GM12878 (cell line): ENCODE data around the gene SPATA25. TPM values are rescaled to one million over a fixed set of nuclear protein-coding genes. Genes with fewer than 3 reads are reported as not detected.

ENCODE experiments used
- ATAC-seq: fragments of 200-7000 bp; cut with Tn5 transposase; 3 replicates; pipeline ENCODE4 v1.9.1; 2020; ENCODE audit warnings: mild to moderate bottlenecking, moderate library complexity
- BruUV-seq: library from RNA; stranded (reverse); fragments of 400-500 nt; replicated peaks from 2 replicates; lab custom pipeline; 2021; lab: Mats Ljungman, UMichigan
- CTCF ChIA-PET: fragments of 300-600 bp; sonication (Branson Sonifier 250); formaldehyde crosslinking; extraction: SDS; loops from one replicate; lab custom pipeline; 2021; ENCODE audit warnings: inconsistent platforms; lab: Yijun Ruan, JAX
- POLR2A ChIA-PET: fragments of 350-600 bp; formaldehyde crosslinking; extraction: SDS; loops from one replicate; lab custom pipeline; 2021; ENCODE audit warnings: inconsistent platforms; lab: Charles Lee
- RAD21 ChIA-PET: fragments of 300-600 bp; sonication (Branson Sonifier 250); formaldehyde crosslinking; loops from one replicate; lab custom pipeline; 2023; ENCODE audit warnings: antibody characterized with exemption; ENCODE audit not compliant: unreplicated experiment; lab: Charles Lee
- SMC1A ChIA-PET: fragments of 300-600 bp; sonication (Branson Sonifier 250); formaldehyde crosslinking; loops from one replicate; lab custom pipeline; 2023; ENCODE audit not compliant: unreplicated experiment, uncharacterized antibody; lab: Charles Lee
- DNase-seq: peaks from one replicate; pipeline ENCODE4 v3.0.0-alpha.2; 2011; ENCODE audit warnings: low read depth, low spot score
- FAIRE-seq: peaks from 3 replicates; lab custom pipeline; 2011; peaks lifted over from hg19 to GRCh38; lab: Jason Lieb, UNC
- H2AFZ ChIP-seq: 2 replicates; pipeline ENCODE4 v1.6.0; 2011; ENCODE audit warnings: low read depth, low read length, control low read depth; ENCODE audit not compliant: control insufficient read depth
- H3K27ac ChIP-seq: 2 replicates; pipeline ENCODE4 v1.5.1; 2011; ENCODE audit warnings: control low read depth; ENCODE audit not compliant: control insufficient read depth, insufficient read depth
- H3K27me3 ChIP-seq, 2 experiments: replicated peaks in 1 of 2; 2 replicates each; pipeline versions ENCODE4 v1.6.0 to v1.6.1; 2011; ENCODE audit warnings: low read length in 1 of 2; ENCODE audit not compliant: control insufficient read depth in 2 of 2, insufficient read depth in 2 of 2
- H3K36me3 ChIP-seq, 2 experiments: 2 replicates each; pipeline ENCODE4 v1.5.1; 2011; ENCODE audit warnings: low read length in 1 of 2; ENCODE audit not compliant: control insufficient read depth in 2 of 2, insufficient read depth in 2 of 2
- H3K4me1 ChIP-seq: 2 replicates; pipeline ENCODE4 v1.6.1; 2011; ENCODE audit warnings: mild to moderate bottlenecking, low read length, moderate library complexity, mixed read lengths; ENCODE audit not compliant: control insufficient read depth, insufficient read depth
- H3K4me2 ChIP-seq: 2 replicates; pipeline ENCODE4 v1.6.0; 2011; ENCODE audit warnings: control low read depth; ENCODE audit not compliant: control insufficient read depth, insufficient read depth
- H3K4me3 ChIP-seq: fragments of 200-600 bp; sonication (generic); 2 replicates; pipeline ENCODE4 v1.5.1; 2016
- H3K79me2 ChIP-seq: 2 replicates; pipeline ENCODE4 v1.6.0; 2011; ENCODE audit warnings: low read length; ENCODE audit not compliant: control insufficient read depth, insufficient read depth
- H3K9ac ChIP-seq: 2 replicates; pipeline ENCODE4 v1.8.0; 2011; ENCODE audit warnings: low read length, control low read depth, mixed read lengths; ENCODE audit not compliant: control insufficient read depth, insufficient read depth
- H3K9me3 ChIP-seq: replicated peaks from 3 replicates; pipeline ENCODE4 v1.5.1; 2011; ENCODE audit warnings: mild to moderate bottlenecking, low read length; ENCODE audit not compliant: control insufficient read depth, insufficient read depth
- H4K20me1 ChIP-seq: 2 replicates; pipeline ENCODE4 v1.6.0; 2011; ENCODE audit not compliant: control insufficient read depth, insufficient read depth
- CBX3 ChIP-seq: fragments of 200-600 bp; sonication (generic); IDR thresholded peaks from 2 replicates; pipeline ENCODE4 v1.6.1; 2016; ENCODE audit warnings: low read depth, borderline replicate concordance
- CEBPZ ChIP-seq: fragments of 150-350 bp; IDR thresholded peaks from 2 replicates; pipeline ENCODE4 v1.6.1; 2016; ENCODE audit warnings: low read depth, low read length
- CREB1 ChIP-seq: IDR thresholded peaks from 2 replicates; pipeline ENCODE4 v1.6.1; 2012; ENCODE audit warnings: low read depth, mild to moderate bottlenecking, inconsistent platforms
- EED ChIP-seq: sonication (generic); IDR thresholded peaks from 2 replicates; pipeline ENCODE4 v1.6.1; 2016; ENCODE audit warnings: antibody characterized with exemption, low read depth
- EZH2 ChIP-seq: IDR thresholded peaks from 2 replicates; pipeline ENCODE4 v1.6.1; 2012; ENCODE audit warnings: low read depth, mild to moderate bottlenecking, control low read depth, inconsistent platforms, low read length, borderline replicate concordance; ENCODE audit not compliant: control insufficient read depth
- JUND ChIP-seq: IDR thresholded peaks from 2 replicates; pipeline ENCODE4 v1.6.1; 2012; ENCODE audit warnings: low read depth, mild to moderate bottlenecking, low read length, improper control_type of control experiment, moderate library complexity
- PAX8 ChIP-seq: fragments of 450-650 bp; IDR thresholded peaks from 2 replicates; pipeline ENCODE4 v1.6.1; 2017; ENCODE audit warnings: mild to moderate bottlenecking, moderate library complexity
- TAF1 ChIP-seq: IDR thresholded peaks from 2 replicates; pipeline ENCODE4 v1.6.1; 2011; ENCODE audit warnings: mild to moderate bottlenecking, low read depth, low read length, borderline replicate concordance
- USF2 ChIP-seq: IDR thresholded peaks from 2 replicates; pipeline ENCODE4 v1.6.1; 2011; ENCODE audit warnings: low read depth, low read length, improper control_type of control experiment, borderline replicate concordance
- WGBS: methylation state at CpG from one replicate; pipeline ENCODE4 v1.1.6; 2016; ENCODE audit warnings: low lambda C conversion rate; ENCODE audit not compliant: insufficient replicate concordance, insufficient coverage; ENCODE audit errors: missing lambda C conversion rate; 5-methylcytosine and 5-hydroxymethylcytosine counted together
- in situ Hi-C: fragments of 300-500 bp; cut with MboI; formaldehyde crosslinking; loops from 9 replicates; pipeline ENCODE4 v1.14.3; 2018; ENCODE audit warnings: mixed read lengths
- intact Hi-C: fragments of 100-400 bp; cut with micrococcal nuclease; formaldehyde crosslinking; loops from one replicate; pipeline ENCODE4 v1.14.2; 2022; ENCODE audit not compliant: unreplicated experiment
- polyA plus RNA-seq, 11 experiments: library from polyadenylated mRNA; depleted of rRNA in 4 of 11; unstranded in 6 of 11; stranded (reverse) in 5 of 11; fragments of >200 nt; fragmentation: Nextera tagmentation in 4 of 11; fragmentation: Illumina TruSeq in 1 of 11; extraction: Ambion mirVana in 4 of 11; extraction: Trizol in 1 of 11; gene quantifications; 1 replicate in 1 of 11; 2 replicates in 10 of 11; pipeline versions ENCODE4 v1.2.1 to v1.2.3, GENCODE V29; 2011 to 2016; ENCODE audit warnings: inconsistent platforms in 2 of 11, missing spikeins in 2 of 11, low read depth in 1 of 11
- total RNA-seq, 4 experiments: library from RNA; depleted of rRNA in 3 of 4; stranded (reverse); fragments of >200 nt in 3 of 4; fragmentation: Illumina TruSeq in 1 of 4; extraction: Trizol in 1 of 4; gene quantifications; 2 replicates each; pipeline versions ENCODE4 v1.2.1 to v1.2.3, GENCODE V29; 2013 to 2021

SPATA25 gene
- total and polyA plus RNA-seq, 10 of the 15 experiments (the other 5 are each of a cell fraction or from before 2014, with no cell fraction given): 0.28 to 2.9 (median 1.3) TPM; not detected in 3

- TF ChIP-seq JUND: no peak
- no peak for TF ChIP-seq CREB1
- no peak for TF ChIP-seq USF2
- no peak for TF ChIP-seq CBX3
- no peak for TF ChIP-seq PAX8
- no peak for TF ChIP-seq EED
- TF ChIP-seq, all 136 proteins: peak for 0
Observed at GRCh38 chr20:45851501-45851900, 35.9 kb downstream of the SPATA25 start (continued).

GRCh38 chr20:45850926-45851325, 36.5 kb downstream of the SPATA25 start:
- no peak overlapping the region for H3K4me3 ChIP-seq
- ChIA-PET CTCF (interaction anchor here (1.7 kb wide), 1 partner anchor 52 kb away, joined by 6 read pairs; no protein-coding TSS in a partner anchor), POLR2A (interaction anchor here (1.9 to 2.4 kb wide), 2 partner anchors 9 to 38 kb away, joined by 7 to 10 read pairs; partner anchors contain the start of gene UBE2C), RAD21 (no interaction called here), SMC1A (interaction anchor here (1.3 kb wide), 2 partner anchors 20 to 52 kb away, joined by 3 read pairs; no protein-coding TSS in a partner anchor)
- no peak overlapping the region for H3K9ac ChIP-seq
- H3K79me2 ChIP-seq: peaks cover 6% of the 10 kb centered on the region
- TF ChIP-seq CEBPZ (no peak), EZH2 (no peak), TAF1 (no peak)
- H3K27ac ChIP-seq: no peak overlapping the region
- in situ Hi-C loops: no loop called here
- H3K9me3 ChIP-seq: no peaks in the 10 kb centered on the region
- no TSS peak for BruUV-seq
- ATAC-seq: no peak
- DNase-seq: no peak
- no peak for FAIRE-seq
- H2AFZ ChIP-seq: no peak overlapping the region
- H3K36me3 ChIP-seq: no peaks in the 10 kb centered on the region
- H3K4me1 ChIP-seq: peaks cover 2% of the 10 kb centered on the region
- 100% methylated on average over 1 of the region's 1 CpG for WGBS
- H4K20me1 ChIP-seq: no peaks in the 10 kb centered on the region
- H3K27me3 ChIP-seq: no peaks in the 10 kb centered on the region
- H3K4me2 ChIP-seq: no peak overlapping the region
- intact Hi-C loops: no loop called here
